Upper lobe of right lung (tissue), 1 donor: Measurements from ENCODE around the gene EGFL7. TPM values are rescaled to one million over a fixed set of nuclear protein-coding genes. Genes with fewer than 3 reads are reported as not detected.

Experiments used
- ATAC-seq: fragments of 200-7000 bp; cut with Tn5 transposase; one replicate; pipeline ENCODE4 v1.9.1; 2020; ENCODE audit warnings: mild to moderate bottlenecking, moderate library complexity
- DNase-seq: peaks from one replicate; pipeline ENCODE4 v3.0.0-alpha.2; 2020
- H3K27ac ChIP-seq: fragments of 200-600 bp; one replicate; pipeline ENCODE4 v1.8.0; 2022
- H3K27me3 ChIP-seq: fragments of 200-600 bp; one replicate; pipeline ENCODE4 v1.8.0; 2022; ENCODE audit warnings: mild to moderate bottlenecking
- H3K36me3 ChIP-seq: fragments of 200-600 bp; one replicate; pipeline ENCODE4 v1.8.0; 2022
- H3K4me1 ChIP-seq: fragments of 200-600 bp; one replicate; pipeline ENCODE4 v1.8.0; 2022
- H3K4me3 ChIP-seq: fragments of 200-600 bp; one replicate; pipeline ENCODE4 v1.8.0; 2022; ENCODE audit warnings: mild to moderate bottlenecking
- H3K9me3 ChIP-seq: fragments of 200-600 bp; one replicate; pipeline ENCODE4 v1.8.0; 2022
- intact Hi-C: fragments of 100-400 bp; cut with DNase I; formaldehyde crosslinking; loops from one replicate; pipeline ENCODE4 v1.11.0; 2022
- total RNA-seq: library from RNA; stranded (reverse); fragmentation: NEBNext Ultra II Directional; extraction: Animal tissue kit (Norgen Biotek cat#: 25700); gene quantifications from one replicate; pipeline ENCODE4 v1.2.1, GENCODE V29; 2021
- TF ChIP-seq, protein P1 (sequence below): fragments of 200-600 bp; IDR thresholded peaks from one replicate; pipeline ENCODE4 v1.8.0; 2022; ENCODE audit warnings: antibody characterized with exemption
- donor health status: DM: no; HTN: yes; CAD: no; lungs with severe emphysema.

The EGFL7 gene
- total RNA-seq, 1 donor from 2014 or later, result 302 TPM

DNA sequence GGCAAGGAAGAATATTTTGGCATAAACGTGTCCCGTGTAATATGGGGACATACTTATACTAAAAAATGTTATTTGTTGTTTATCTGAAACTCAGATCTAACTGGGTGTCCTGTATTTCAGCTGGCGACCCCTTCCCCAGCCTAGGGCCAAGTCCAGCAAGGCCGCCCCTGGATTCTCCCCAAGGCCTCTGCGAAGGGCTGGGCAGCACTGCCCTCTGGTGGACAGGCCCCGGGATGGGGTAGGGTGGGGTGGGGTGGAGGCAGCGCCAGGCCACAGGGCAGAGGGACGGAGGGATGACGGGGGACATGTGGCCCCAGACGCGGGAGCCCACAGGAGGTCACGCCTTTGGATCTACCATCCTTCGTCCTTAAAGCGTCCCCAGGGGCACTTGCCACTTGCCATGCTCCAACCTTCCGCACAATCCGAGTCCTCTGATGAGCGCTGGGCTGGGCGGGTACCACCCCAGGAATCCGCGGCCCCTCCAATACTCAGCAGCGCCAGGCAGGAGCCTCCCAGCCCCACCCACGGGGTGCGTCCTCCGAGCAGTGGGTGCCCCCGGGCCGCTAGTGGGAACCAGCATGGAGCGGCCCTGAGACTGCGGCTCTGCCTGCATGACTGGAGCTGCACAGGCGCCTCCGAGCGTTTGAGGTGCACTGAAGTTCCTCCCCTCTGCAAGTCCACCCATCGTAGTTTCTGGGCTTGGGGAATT, 31.6 kb downstream of the EGFL7 start:
- H3K27me3 ChIP-seq, result no peaks in the 10 kb centered on the region
- TF ChIP-seq, protein P1, sequence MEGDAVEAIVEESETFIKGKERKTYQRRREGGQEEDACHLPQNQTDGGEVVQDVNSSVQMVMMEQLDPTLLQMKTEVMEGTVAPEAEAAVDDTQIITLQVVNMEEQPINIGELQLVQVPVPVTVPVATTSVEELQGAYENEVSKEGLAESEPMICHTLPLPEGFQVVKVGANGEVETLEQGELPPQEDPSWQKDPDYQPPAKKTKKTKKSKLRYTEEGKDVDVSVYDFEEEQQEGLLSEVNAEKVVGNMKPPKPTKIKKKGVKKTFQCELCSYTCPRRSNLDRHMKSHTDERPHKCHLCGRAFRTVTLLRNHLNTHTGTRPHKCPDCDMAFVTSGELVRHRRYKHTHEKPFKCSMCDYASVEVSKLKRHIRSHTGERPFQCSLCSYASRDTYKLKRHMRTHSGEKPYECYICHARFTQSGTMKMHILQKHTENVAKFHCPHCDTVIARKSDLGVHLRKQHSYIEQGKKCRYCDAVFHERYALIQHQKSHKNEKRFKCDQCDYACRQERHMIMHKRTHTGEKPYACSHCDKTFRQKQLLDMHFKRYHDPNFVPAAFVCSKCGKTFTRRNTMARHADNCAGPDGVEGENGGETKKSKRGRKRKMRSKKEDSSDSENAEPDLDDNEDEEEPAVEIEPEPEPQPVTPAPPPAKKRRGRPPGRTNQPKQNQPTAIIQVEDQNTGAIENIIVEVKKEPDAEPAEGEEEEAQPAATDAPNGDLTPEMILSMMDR, result peak; percentile 67
- H3K4me3 ChIP-seq, result no peak overlapping the region
- DNase-seq, result peak; percentile 90
- ATAC-seq, result peak; percentile 71
- H3K36me3 ChIP-seq, result no peaks in the 10 kb centered on the region
- H3K9me3 ChIP-seq, result no peaks in the 10 kb centered on the region
- H3K4me1 ChIP-seq, result peaks cover 26% of the 10 kb centered on the region
- H3K27ac ChIP-seq, result peak overlapping the region; percentile 58
- intact Hi-C loops, result no loop called here

DNA sequence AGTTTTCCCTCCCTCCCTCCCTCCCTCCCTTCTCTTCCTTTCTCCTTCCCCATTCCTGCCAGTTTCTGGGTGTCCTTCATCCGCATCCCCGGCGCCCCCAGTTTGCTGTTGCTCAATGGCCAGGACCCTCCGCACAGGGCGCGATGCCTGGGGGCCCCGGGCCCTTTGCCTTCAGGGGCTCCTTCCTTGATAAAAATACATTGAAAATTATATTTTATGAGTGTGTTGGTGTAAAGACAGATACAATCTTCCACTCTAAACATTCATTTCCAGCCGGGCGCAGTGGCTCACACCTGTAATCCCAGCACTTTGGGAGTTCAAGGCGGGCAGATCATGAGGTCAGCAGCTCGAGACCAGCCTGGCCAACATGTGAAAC, 32.1 kb downstream of the EGFL7 start:
- peaks cover 26% of the 10 kb centered on the region for H3K4me1 ChIP-seq
- H3K27me3 ChIP-seq, result no peaks in the 10 kb centered on the region
- DNase-seq (no peak), ATAC-seq (no peak)
- H3K27ac ChIP-seq, result peak overlapping the region; percentile 71
- TF ChIP-seq, protein P1, result no peak
- no peaks in the 10 kb centered on the region for H3K36me3 ChIP-seq
- intact Hi-C loops, result no loop called here
- H3K4me3 ChIP-seq, result no peak overlapping the region
- no peaks in the 10 kb centered on the region for H3K9me3 ChIP-seq

DNA sequence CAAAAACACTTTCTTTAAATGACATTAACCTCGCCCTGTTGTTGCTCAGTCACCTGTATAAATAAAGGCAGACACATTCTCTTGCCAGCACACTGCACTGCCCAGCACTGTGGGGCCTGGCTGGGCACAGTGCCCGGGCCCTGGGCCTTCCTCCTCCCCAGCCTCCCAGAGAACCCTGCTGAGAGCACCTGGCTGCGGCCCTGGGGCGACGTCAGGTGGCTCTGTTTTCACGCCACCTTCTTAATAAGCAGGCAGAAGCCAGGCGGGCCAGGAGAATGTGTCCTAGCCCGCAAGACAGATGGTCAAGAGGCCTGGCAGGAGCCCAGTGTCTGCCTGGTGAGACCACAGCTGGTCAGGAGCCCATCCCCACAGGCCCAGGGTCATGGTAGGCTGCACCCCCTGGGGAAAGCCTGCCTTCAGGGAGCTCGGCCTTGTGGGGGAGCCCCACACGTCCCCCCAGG, 32.7 kb downstream of the EGFL7 start:
- Histone ChIP-seq H3K36me3 (no peaks in the 10 kb centered on the region), H3K27me3 (no peaks in the 10 kb centered on the region), H3K27ac (peak overlapping the region; percentile 71), H3K4me1 (peaks cover 31% of the 10 kb centered on the region), H3K4me3 (no peak overlapping the region), H3K9me3 (no peaks in the 10 kb centered on the region)
- TF ChIP-seq, protein P1, result no peak
- DNase-seq (peak; percentile 92), ATAC-seq (peak; percentile 68)
- intact Hi-C loops, result no loop called here

DNA sequence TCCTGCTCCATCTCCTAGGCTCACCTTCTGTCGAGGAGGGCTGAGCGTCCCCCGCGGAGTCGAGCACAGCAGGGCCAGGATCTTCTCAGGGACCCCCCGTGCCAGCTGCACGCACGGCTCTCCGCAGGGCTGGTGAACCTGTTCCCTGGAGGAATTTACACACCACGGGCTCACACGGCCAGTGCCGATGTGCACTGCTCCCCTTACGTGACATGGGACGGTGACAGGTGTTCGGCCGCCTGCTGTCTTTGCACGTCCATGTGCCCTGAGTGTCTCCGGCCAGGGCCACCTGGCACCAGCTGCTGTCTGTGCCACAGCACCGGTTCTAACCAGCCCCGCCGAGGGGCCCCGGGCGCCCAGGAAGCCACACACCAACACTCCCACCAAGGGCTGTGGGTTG, 33.2 kb downstream of the EGFL7 start:
- Histone ChIP-seq H3K4me1 (peaks cover 33% of the 10 kb centered on the region), H3K27ac (peak overlapping the region; percentile 71), H3K9me3 (no peaks in the 10 kb centered on the region), H3K27me3 (no peaks in the 10 kb centered on the region), H3K4me3 (no peak overlapping the region), H3K36me3 (no peaks in the 10 kb centered on the region)
- ATAC-seq (no peak), DNase-seq (peak; percentile 73)
- TF ChIP-seq, protein P1, result no peak
- intact Hi-C loops, result no loop called here

DNA sequence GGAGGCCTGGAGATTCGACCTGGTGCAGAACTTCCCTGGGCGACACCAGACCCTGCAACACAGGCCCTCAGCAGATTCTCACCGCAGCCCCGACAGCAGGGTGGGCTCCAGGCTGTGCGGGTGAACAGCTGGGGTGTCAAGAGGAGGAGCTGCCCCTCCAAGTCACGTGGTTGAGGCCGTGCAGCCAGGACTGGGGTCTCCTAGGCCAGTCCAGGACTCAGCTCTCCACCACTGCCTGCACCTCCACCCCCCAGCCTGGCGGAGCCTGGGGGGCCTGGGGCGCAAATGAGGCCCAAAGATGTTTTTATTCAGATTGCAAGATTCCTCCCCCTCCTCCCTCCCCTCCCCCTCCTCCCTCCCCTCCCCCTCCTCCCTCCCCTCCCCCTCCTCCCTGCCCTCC, 33.8 kb downstream of the EGFL7 start:
- no peak overlapping the region for H3K27ac ChIP-seq

More for the DNA sequence above, 33.8 kb downstream of the EGFL7 start:
- ATAC-seq (no peak), DNase-seq (peak; percentile 66)
- TF ChIP-seq, protein P1, result no peak
- Histone ChIP-seq H3K36me3 (no peaks in the 10 kb centered on the region), H3K9me3 (no peaks in the 10 kb centered on the region), H3K4me1 (peaks cover 33% of the 10 kb centered on the region), H3K27me3 (no peaks in the 10 kb centered on the region), H3K4me3 (no peak overlapping the region)
- intact Hi-C loops, result no loop called here
